ENCODE results near the gene IL1RL1.

Gene IL1RL1

GRCh38 chr2:102385522-102385921 lies 74.2 kb downstream of the IL1RL1 start:
- no peak overlapping the region for H2AFZ ChIP-seq (ENCODE audit: low read length)
- no peak overlapping the region for H3K4me2 ChIP-seq (ENCODE audit: low read depth, low read length, poor library complexity, severe bottlenecking)
- no peaks in the 10 kb centered on the region for H3K79me2 ChIP-seq (ENCODE audit: insufficient read depth, low read length)
- H3K4me3 ChIP-seq (ENCODE audit: low read length, poor library complexity, severe bottlenecking), result no peak overlapping the region
- H3K27me3 ChIP-seq (ENCODE audit: insufficient read depth, low read length, poor library complexity, severe bottlenecking), result peaks cover 6% of the 10 kb centered on the region
- TF ChIP-seq CTCF (conservative IDR thresholded peaks at IDR 0.05; ENCODE audit: low read length), result no peak
- TF ChIP-seq EZH2phosphoT487 (IDR thresholded peaks at IDR 0.05; ENCODE audit: borderline replicate concordance), result no peak
- H3K9me2 ChIP-seq (replicated peaks; ENCODE audit: low read depth, low read length), result no peaks in the 10 kb centered on the region
- H3K36me3 ChIP-seq (ENCODE audit: insufficient read depth, low read length), result peaks cover 30% of the 10 kb centered on the region
- peaks cover 27% of the 10 kb centered on the region for H3K9me3 ChIP-seq (ENCODE audit: insufficient read depth, low read depth, low read length)
- H3K4me1 ChIP-seq (ENCODE audit: insufficient read depth, low read length, poor library complexity, severe bottlenecking), result no peaks in the 10 kb centered on the region
- no peaks in the 10 kb centered on the region for H4K20me1 ChIP-seq (ENCODE audit: insufficient read depth, low read length, poor library complexity, severe bottlenecking)
- no peaks in the 10 kb centered on the region for H3F3A ChIP-seq (ENCODE audit: low read depth)
- H3K9ac ChIP-seq (ENCODE audit: low read depth, low read length, poor library complexity, severe bottlenecking), result no peak overlapping the region

GRCh38 chr2:102386004-102386403 lies 74.6 kb downstream of the IL1RL1 start:
- no peaks in the 10 kb centered on the region for H4K20me1 ChIP-seq (ENCODE audit: insufficient read depth, low read length, poor library complexity, severe bottlenecking)
- H3K9me3 ChIP-seq (ENCODE audit: insufficient read depth, low read depth, low read length), result peaks cover 27% of the 10 kb centered on the region
- H3K4me1 ChIP-seq (ENCODE audit: insufficient read depth, low read length, poor library complexity, severe bottlenecking), result peaks cover 1% of the 10 kb centered on the region
- no peak overlapping the region for H3K4me3 ChIP-seq (ENCODE audit: low read length, poor library complexity, severe bottlenecking)
- H3K4me2 ChIP-seq (ENCODE audit: low read depth, low read length, poor library complexity, severe bottlenecking), result no peak overlapping the region
- peaks cover 6% of the 10 kb centered on the region for H3K27me3 ChIP-seq (ENCODE audit: insufficient read depth, low read length, poor library complexity, severe bottlenecking)
- TF ChIP-seq CTCF (conservative IDR thresholded peaks at IDR 0.05; ENCODE audit: low read length), result no peak
- TF ChIP-seq EZH2phosphoT487 (IDR thresholded peaks at IDR 0.05; ENCODE audit: borderline replicate concordance), result no peak
- no peaks in the 10 kb centered on the region for H3K9me2 ChIP-seq (replicated peaks; ENCODE audit: low read depth, low read length)
- H3K79me2 ChIP-seq (ENCODE audit: insufficient read depth, low read length), result no peaks in the 10 kb centered on the region
- H3K9ac ChIP-seq (ENCODE audit: low read depth, low read length, poor library complexity, severe bottlenecking), result no peak overlapping the region
- no peak overlapping the region for H2AFZ ChIP-seq (ENCODE audit: low read length)
- H3K36me3 ChIP-seq (ENCODE audit: insufficient read depth, low read length), result peaks cover 30% of the 10 kb centered on the region
- H3F3A ChIP-seq (ENCODE audit: low read depth), result no peaks in the 10 kb centered on the region

- H2AFZ ChIP-seq (ENCODE audit: low read length), result no peak overlapping the region
- no peaks in the 10 kb centered on the region for H4K20me1 ChIP-seq (ENCODE audit: insufficient read depth, low read length, poor library complexity, severe bottlenecking)
- H3F3A ChIP-seq (ENCODE audit: low read depth), result 0 out of 2 replicates have a peak, but pooled peaks cover 2% of the 10 kb centered on the region
- H3K9ac ChIP-seq (ENCODE audit: low read depth, low read length, poor library complexity, severe bottlenecking), result no peak overlapping the region
- H3K79me2 ChIP-seq (ENCODE audit: insufficient read depth, low read length), result no peaks in the 10 kb centered on the region
- H3K4me3 ChIP-seq (ENCODE audit: low read length, poor library complexity, severe bottlenecking), result no peak overlapping the region
- peaks cover 11% of the 10 kb centered on the region for H3K4me1 ChIP-seq (ENCODE audit: insufficient read depth, low read length, poor library complexity, severe bottlenecking)
- no peak overlapping the region for H3K4me2 ChIP-seq (ENCODE audit: low read depth, low read length, poor library complexity, severe bottlenecking)
- TF ChIP-seq CTCF (conservative IDR thresholded peaks at IDR 0.05; ENCODE audit: low read length) (no peak), EZH2phosphoT487 (IDR thresholded peaks at IDR 0.05; ENCODE audit: borderline replicate concordance) (no peak)
- H3K9me2 ChIP-seq (replicated peaks; ENCODE audit: low read depth, low read length), result no peaks in the 10 kb centered on the region
- H3K9me3 ChIP-seq (ENCODE audit: insufficient read depth, low read depth, low read length), result peaks cover 27% of the 10 kb centered on the region
- peaks cover 6% of the 10 kb centered on the region for H3K27me3 ChIP-seq (ENCODE audit: insufficient read depth, low read length, poor library complexity, severe bottlenecking)
- H3K36me3 ChIP-seq (ENCODE audit: insufficient read depth, low read length), result peaks cover 30% of the 10 kb centered on the region
These were observed 75.6 kb downstream of the IL1RL1 start for GRCh38 chr2:102386867-102387541.

Data from Loucy (cell line).